Left lung (tissue), 10 donors: ENCODE data around the gene CSNK1G2. TPM values are rescaled to one million over a fixed set of nuclear protein-coding genes. Genes with fewer than 3 reads are reported as not detected.

Source experiments
- ATAC-seq: fragments of 200-7000 bp; cut with Tn5 transposase; one replicate; pipeline ENCODE4 v1.9.1; 2020; ENCODE audit warnings: moderate library complexity
- DNase-seq, 4 donors: peaks; one replicate each; pipeline ENCODE4 v3.0.0-alpha.2; 2013 to 2020
- H3K27ac ChIP-seq, 2 donors: fragments of 200-600 bp; sonication (generic) in 1 of 2; one replicate each; pipeline versions ENCODE4 v1.5.0 to v1.8.0; 2020 to 2021
- H3K27me3 ChIP-seq, 2 donors: fragments of 200-600 bp; sonication (generic) in 1 of 2; one replicate each; pipeline versions ENCODE4 v1.5.0 to v1.8.0; 2020 to 2021
- H3K36me3 ChIP-seq, 2 donors: fragments of 200-600 bp; sonication (generic) in 1 of 2; one replicate each; pipeline versions ENCODE4 v1.5.0 to v1.8.0; 2020 to 2021
- H3K4me1 ChIP-seq, 2 donors: fragments of 200-600 bp; one replicate each; pipeline ENCODE4 v1.8.0; 2021
- H3K4me3 ChIP-seq, 2 donors: fragments of 200-600 bp; sonication (generic) in 1 of 2; one replicate each; pipeline versions ENCODE4 v1.5.0 to v1.8.0; 2020 to 2021; ENCODE audit warnings: mild to moderate bottlenecking in 1 of 2
- H3K9me3 ChIP-seq, 2 donors: fragments of 200-600 bp; sonication (generic) in 1 of 2; one replicate each; pipeline versions ENCODE4 v1.5.0 to v1.8.0; 2020 to 2021
- CTCF ChIP-seq, 2 donors: fragments of 200-600 bp; sonication (generic) in 1 of 2; IDR thresholded peaks; one replicate each; pipeline versions ENCODE4 v1.5.0 to v1.8.0; 2021; ENCODE audit warnings: antibody characterized with exemption in 2 of 2
- intact Hi-C, 2 donors: fragments of 100-400 bp; cut with DNase I; formaldehyde crosslinking; loops; one replicate each; pipeline versions ENCODE4 v1.11.2 to v1.14.2; 2022
- polyA plus RNA-seq, 6 donors: library from polyadenylated mRNA; unstranded; fragments of 120-200 nt; gene quantifications; one replicate each; pipeline ENCODE4 v1.2.1, GENCODE V29; 2013; ENCODE audit not compliant: insufficient read length in 6 of 6
- total RNA-seq, 2 donors: library from RNA; stranded (reverse); fragmentation: NEBNext Ultra II Directional; extraction: Animal tissue kit (Norgen Biotek cat#: 25700); gene quantifications; one replicate each; pipeline ENCODE4 v1.2.1, GENCODE V29; 2021
- donor health status: DM: no; HTN: yes; CAD: no.
- donor health status: DM: no; HTN: no; CAD: no.

The CSNK1G2 gene
- total and polyA plus RNA-seq, 8 donors = 35.6 to 64.5 (median 44.6) TPM

DNA sequence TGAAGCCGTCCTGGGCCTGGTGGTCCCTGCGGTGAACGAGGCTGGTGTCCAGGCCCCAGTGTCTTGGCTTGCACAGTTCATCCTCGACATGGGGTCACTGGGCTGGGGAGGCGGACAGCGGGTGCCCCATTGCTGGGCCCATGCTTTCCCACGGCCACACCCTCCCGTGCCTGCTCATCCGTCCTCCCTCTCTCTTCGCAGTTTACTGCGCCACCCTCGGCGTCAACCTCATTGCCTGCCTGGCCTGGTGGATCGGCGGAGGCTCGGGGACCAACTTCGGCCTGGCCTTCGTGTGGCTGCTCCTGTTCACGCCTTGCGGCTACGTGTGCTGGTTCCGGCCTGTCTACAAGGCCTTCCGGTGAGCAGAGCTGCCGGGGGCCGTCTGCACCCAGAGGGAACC, 23.0 kb upstream of the CSNK1G2 start:
- DNase-seq = no peak
- TF ChIP-seq CTCF (IDR thresholded peaks at IDR 0.05) = no peak
- Histone ChIP-seq H3K4me3 (no peak overlapping the region), H3K4me1 (no peaks in the 10 kb centered on the region), H3K27me3 (no peaks in the 10 kb centered on the region), H3K27ac (no peak overlapping the region), H3K9me3 (no peaks in the 10 kb centered on the region), H3K36me3 (peaks cover 0 to 86% of the 10 kb centered on the region in 2 donors)
- intact Hi-C loops = no loop called here
- ATAC-seq = no peak

DNA sequence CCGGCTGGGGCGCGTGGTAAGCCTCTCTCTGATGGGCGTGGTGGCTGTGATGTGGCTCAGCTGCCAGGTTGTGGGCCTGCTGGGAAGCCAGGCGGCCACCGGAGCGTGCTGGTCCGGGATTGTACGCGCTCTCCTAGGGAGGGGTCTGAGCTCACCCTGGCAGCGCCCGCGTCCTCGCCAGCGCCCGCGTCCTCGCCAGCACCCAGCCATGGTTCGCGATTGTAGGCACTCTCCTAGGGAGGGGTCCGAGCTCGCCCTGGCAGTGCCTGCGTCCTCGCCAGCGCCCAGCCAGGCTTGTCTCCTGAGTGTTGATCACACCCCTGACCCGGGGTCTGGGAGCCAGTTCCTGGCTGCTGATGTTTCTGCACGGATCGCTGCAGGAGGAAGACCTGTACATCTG, 22.0 kb upstream of the CSNK1G2 start:
- no peak overlapping the region for H3K27ac ChIP-seq
- no peaks in the 10 kb centered on the region for H3K4me1 ChIP-seq
- H3K36me3 ChIP-seq = peaks cover 0 to 86% of the 10 kb centered on the region in 2 donors
- intact Hi-C loops = no loop called here
- H3K4me3 ChIP-seq = no peak overlapping the region
- ATAC-seq (no peak), DNase-seq (peak in 1 of 4 donors; percentile 77)
- no peak for TF ChIP-seq CTCF (IDR thresholded peaks at IDR 0.05)
- H3K27me3 ChIP-seq = no peaks in the 10 kb centered on the region
- H3K9me3 ChIP-seq = no peaks in the 10 kb centered on the region

DNA sequence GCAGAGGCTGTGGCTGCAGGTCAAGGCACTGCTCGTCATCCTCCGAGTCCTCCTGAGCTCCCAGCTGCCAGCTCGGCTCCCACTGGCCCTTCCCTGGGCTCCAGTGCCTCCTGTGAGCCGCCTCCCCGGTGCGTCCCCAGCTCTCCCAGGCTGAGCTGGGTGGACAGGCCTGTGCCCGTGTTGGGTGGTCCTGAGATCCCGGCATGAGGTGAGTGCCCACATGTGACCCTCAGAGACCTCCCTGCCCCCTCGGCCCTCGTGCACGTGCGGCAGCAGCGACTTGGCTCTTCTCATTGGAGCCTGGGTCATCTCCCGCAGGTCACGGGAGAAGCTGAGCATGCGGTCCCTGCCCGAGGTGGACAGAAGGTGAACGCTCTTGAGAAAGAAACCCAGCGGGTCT, 20.3 kb upstream of the CSNK1G2 start:
- H3K27me3 ChIP-seq = no peaks in the 10 kb centered on the region
- H3K4me3 ChIP-seq = no peak overlapping the region
- intact Hi-C loops = no loop called here
- no peaks in the 10 kb centered on the region for H3K4me1 ChIP-seq
- TF ChIP-seq CTCF (IDR thresholded peaks at IDR 0.05) = no peak
- DNase-seq (no peak), ATAC-seq (no peak)
- peaks cover 0 to 88% of the 10 kb centered on the region in 2 donors for H3K36me3 ChIP-seq
- no peaks in the 10 kb centered on the region for H3K9me3 ChIP-seq
- no peak overlapping the region for H3K27ac ChIP-seq

- Histone ChIP-seq H3K4me1 (no peaks in the 10 kb centered on the region), H3K36me3 (peaks cover 0 to 90% of the 10 kb centered on the region in 2 donors), H3K27me3 (no peaks in the 10 kb centered on the region), H3K9me3 (no peaks in the 10 kb centered on the region), H3K27ac (no peak overlapping the region), H3K4me3 (no peak overlapping the region)
- no peak for DNase-seq
- no peak for TF ChIP-seq CTCF (IDR thresholded peaks at IDR 0.05)
- intact Hi-C loops = no loop called here
- no peak for ATAC-seq
Observed at GRCh38 chr19:1921326-1921725, 19.6 kb upstream of the CSNK1G2 start.

DNA sequence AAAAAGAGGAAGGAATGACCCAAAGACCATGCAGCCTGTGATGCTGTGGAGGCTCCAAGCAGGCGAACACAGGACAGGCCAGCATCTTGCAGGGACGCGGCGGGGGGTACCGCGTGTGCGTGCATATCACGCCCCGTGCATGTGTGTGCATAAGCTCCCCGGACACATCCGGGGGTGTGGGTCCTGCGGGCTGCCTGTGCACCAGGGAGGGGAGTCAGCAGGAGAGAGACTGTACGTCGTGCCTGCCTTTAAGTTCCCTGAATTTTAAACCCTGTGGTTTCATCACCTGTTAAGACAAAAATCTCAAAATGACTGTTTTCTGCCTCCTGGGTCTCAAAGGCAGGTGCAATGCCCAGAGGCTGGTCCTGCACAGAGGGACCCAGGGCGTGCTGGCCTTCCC, 19.1 kb upstream of the CSNK1G2 start:
- no peak for DNase-seq
- intact Hi-C loops = no loop called here
- Histone ChIP-seq H3K4me1 (no peaks in the 10 kb centered on the region), H3K27ac (no peak overlapping the region), H3K27me3 (no peaks in the 10 kb centered on the region), H3K4me3 (no peak overlapping the region), H3K36me3 (peaks cover 0 to 85% of the 10 kb centered on the region in 2 donors), H3K9me3 (no peaks in the 10 kb centered on the region)
- ATAC-seq = no peak
- no peak for TF ChIP-seq CTCF (IDR thresholded peaks at IDR 0.05)
